Esophagus muscularis mucosa (tissue), 3 donors: Measurements from ENCODE around the gene SLC25A44.

Source experiments
- CTCF ChIP-seq, 3 experiments: fragments of 200-600 bp in 2 of 3; fragments of 450-650 bp in 1 of 3; sonication (generic) in 2 of 3; IDR thresholded peaks; one replicate each; pipeline ENCODE4 v1.5.1; 2017 to 2019; ENCODE audit warnings: antibody characterized with exemption in 3 of 3, mild to moderate bottlenecking in 2 of 3, moderate library complexity in 1 of 3
- POLR2AphosphoS5 ChIP-seq, 2 donors: sonication (generic); formaldehyde crosslinking; IDR thresholded peaks; one replicate each; pipeline ENCODE4 v1.6.1; 2017; ENCODE audit warnings: antibody characterized with exemption in 2 of 2

GRCh38 chr1:156260896-156261295, 67.0 kb downstream of the SLC25A44 start:
- no peak for TF ChIP-seq POLR2AphosphoS5 (IDR thresholded peaks at IDR 0.05)
- no peak for TF ChIP-seq CTCF (IDR thresholded peaks at IDR 0.05)
